ENCODE results near the gene SOS1.

The SOS1 gene

DNA sequence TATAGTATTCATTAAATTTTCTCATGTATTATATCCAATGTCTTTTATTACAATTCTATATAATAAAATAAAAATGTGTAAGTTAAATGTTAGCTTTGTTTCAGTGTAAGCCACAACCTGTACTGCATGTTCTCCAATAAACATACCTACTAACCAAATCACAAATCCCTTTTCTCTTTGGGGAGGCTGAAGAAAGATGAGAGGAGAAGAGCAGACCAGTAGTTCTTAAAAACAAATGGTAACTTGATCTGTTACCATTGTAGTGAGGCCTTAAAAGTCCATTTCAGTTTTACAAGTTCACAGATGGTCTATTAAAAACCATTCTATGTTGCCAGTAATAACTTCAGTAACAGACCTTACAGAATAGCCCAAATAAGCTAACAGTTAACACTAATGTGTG is 100.5 kb downstream of the SOS1 start:
- no peak for DNase-seq (ENCODE audit: low read depth, low spot score)
- ChIA-PET CTCF (interaction anchor here (0.8 to 1.0 kb wide), 2 partner anchors 38 to 208 kb away, joined by 3 read pairs; no protein-coding TSS in a partner anchor), POLR2A (no interaction called here)
- no peak overlapping the region for H3K4me3 ChIP-seq (ENCODE audit: low read depth, low read length)
- TF ChIP-seq, protein P1, sequence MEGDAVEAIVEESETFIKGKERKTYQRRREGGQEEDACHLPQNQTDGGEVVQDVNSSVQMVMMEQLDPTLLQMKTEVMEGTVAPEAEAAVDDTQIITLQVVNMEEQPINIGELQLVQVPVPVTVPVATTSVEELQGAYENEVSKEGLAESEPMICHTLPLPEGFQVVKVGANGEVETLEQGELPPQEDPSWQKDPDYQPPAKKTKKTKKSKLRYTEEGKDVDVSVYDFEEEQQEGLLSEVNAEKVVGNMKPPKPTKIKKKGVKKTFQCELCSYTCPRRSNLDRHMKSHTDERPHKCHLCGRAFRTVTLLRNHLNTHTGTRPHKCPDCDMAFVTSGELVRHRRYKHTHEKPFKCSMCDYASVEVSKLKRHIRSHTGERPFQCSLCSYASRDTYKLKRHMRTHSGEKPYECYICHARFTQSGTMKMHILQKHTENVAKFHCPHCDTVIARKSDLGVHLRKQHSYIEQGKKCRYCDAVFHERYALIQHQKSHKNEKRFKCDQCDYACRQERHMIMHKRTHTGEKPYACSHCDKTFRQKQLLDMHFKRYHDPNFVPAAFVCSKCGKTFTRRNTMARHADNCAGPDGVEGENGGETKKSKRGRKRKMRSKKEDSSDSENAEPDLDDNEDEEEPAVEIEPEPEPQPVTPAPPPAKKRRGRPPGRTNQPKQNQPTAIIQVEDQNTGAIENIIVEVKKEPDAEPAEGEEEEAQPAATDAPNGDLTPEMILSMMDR (IDR thresholded peaks at IDR 0.05; ENCODE audit: insufficient read depth, low read length, missing control alignments), result no peak

DNA sequence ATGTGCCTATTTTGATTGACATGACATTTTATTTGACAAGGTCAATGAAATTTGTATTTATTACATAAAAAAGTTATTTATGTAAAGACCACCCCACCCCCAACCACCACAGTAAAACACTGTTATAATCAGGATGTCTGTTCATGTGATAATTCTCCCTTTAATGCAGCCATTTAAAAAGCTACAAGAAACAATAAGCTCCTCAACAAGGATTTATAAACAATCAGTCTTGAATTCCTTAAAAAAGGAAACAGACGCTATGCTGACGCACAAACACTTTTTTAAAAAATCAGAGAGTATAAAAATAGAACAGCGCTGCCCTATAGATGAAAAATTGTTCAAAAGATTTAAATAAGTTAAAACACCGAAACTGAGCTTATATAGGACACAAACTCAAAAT is 102.2 kb downstream of the SOS1 start:
- H3K4me3 ChIP-seq (ENCODE audit: low read depth, low read length), result no peak overlapping the region
- TF ChIP-seq, protein P1 (IDR thresholded peaks at IDR 0.05; ENCODE audit: insufficient read depth, low read length, missing control alignments), result no peak
- POLR2A ChIA-PET, result interaction anchor here (1.2 kb wide), 1 partner anchor 267 kb away, joined by 3 read pairs; the partner anchor contains the start of gene SRSF7
- CTCF ChIA-PET, result interaction anchor here (1.1 to 2.1 kb wide), 6 partner anchors 9 to 211 kb away, joined by 3 to 7 read pairs (median 6); no protein-coding TSS in a partner anchor
- DNase-seq (ENCODE audit: low read depth, low spot score), result no peak

DNA sequence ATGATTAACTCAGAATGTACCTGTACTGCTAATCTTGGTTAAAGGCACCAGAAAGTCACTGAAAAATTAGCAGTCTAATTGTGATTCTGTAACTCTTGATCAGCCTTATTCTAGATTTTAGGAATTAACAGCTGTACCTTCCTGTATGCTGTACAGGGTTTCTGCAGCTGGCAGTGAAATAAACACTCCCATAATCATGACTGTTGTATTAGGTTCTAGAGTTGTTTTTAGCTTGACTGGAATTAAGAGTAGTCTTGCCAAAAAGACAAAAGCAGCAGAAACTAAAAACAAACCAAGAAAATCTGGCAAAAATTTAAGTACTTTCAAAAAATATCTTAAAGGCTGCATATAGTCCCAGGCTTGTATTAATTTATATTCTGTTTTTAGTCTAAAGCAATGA is 103.5 kb downstream of the SOS1 start:
- ChIA-PET CTCF (interaction anchor here (1.7 to 2.1 kb wide), 2 partner anchors 18 to 212 kb away, joined by 5 to 7 read pairs; no protein-coding TSS in a partner anchor), POLR2A (no interaction called here)
- no peak for DNase-seq (ENCODE audit: low read depth, low spot score)
- TF ChIP-seq, protein P1 (IDR thresholded peaks at IDR 0.05; ENCODE audit: insufficient read depth, low read length, missing control alignments), result no peak
- no peak overlapping the region for H3K4me3 ChIP-seq (ENCODE audit: low read depth, low read length)

DNA sequence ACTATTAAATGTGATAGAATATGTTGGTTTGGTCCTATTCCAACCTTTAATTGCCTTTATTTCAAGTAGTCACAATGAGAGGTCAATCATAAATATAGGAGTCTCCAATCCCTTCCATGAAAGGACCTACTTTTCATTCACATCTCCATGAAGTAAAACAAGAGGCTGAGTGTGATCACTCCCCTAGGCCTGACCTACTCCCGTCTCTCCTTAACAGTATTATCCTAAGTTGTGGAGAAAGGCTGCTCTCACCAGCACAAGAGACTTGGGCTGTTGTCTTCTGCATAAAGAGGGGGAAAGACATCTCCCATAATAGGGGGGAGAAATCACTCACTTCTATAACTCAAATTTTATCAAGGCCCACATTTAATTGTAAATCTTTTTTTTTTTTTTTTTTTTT is 105.4 kb downstream of the SOS1 start:
- POLR2A ChIA-PET, result no interaction called here
- no peak for DNase-seq (ENCODE audit: low read depth, low spot score)
- CTCF ChIA-PET, result no interaction called here
- H3K4me3 ChIP-seq (ENCODE audit: low read depth, low read length), result no peak overlapping the region
- TF ChIP-seq, protein P1 (IDR thresholded peaks at IDR 0.05; ENCODE audit: insufficient read depth, low read length, missing control alignments), result no peak

DNA sequence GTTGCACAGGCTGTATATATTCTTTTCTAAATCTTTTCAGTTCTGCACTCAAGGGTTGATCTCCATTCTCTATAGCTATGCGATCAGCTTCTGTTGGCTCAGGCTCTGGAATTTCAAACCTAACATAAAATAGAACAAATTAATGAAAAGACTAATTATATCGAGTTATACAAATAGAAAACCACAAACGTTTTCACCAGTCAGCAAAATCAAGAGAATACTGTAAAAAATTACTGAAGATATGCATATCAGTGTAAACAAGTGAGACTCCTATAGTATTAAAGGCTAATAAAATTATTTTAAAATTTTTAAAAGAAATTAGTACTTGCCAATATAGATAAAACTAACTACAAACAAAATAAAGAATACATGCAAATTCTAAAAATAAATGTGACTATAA is 107.0 kb downstream of the SOS1 start:
- H3K4me3 ChIP-seq (ENCODE audit: low read depth, low read length), result no peak overlapping the region
- DNase-seq (ENCODE audit: low read depth, low spot score), result no peak
- TF ChIP-seq, protein P1 (IDR thresholded peaks at IDR 0.05; ENCODE audit: insufficient read depth, low read length, missing control alignments), result no peak
- POLR2A ChIA-PET, result no interaction called here
- CTCF ChIA-PET, result interaction anchor here (1.5 kb wide), 1 partner anchor 66 kb away, joined by 4 read pairs; no protein-coding TSS in a partner anchor

DNA sequence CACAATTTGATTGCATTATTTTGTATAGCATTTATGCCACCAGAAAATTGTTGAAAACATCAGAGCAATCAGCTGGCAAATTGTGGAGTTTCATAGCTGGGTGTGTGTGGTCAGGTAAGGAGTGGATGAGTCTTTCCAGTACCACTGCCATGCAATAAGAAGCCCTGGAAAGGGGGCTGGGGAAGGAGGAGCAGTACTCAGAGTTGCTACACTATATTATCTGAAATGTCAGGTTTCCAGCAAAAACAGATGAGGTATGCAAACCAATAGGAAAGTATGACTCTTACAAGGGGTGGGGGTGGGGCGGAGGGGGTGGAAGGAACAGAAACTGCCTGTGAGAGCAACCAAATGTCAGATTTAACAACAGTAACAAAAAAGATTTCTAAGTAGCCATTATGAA is 112.2 kb downstream of the SOS1 start:
- no peak for DNase-seq (ENCODE audit: low read depth, low spot score)
- H3K4me3 ChIP-seq (ENCODE audit: low read depth, low read length), result no peak overlapping the region
- CTCF ChIA-PET, result no interaction called here
- TF ChIP-seq, protein P1 (IDR thresholded peaks at IDR 0.05; ENCODE audit: insufficient read depth, low read length, missing control alignments), result no peak
- POLR2A ChIA-PET, result no interaction called here

All from AG04449 (cell line).